ENCODE measurements around the gene ARFGAP3.

ARFGAP3 gene

GRCh38 chr22:42856865-42857704 is at the start of gene ARFGAP3:
Gene ARFGAP3, minus strand, starts transcription at chr22:42857273. Its CDS starts 91 bp downstream, at chr22:42857182.
- TF ChIP-seq CTCF (IDR thresholded peaks at IDR 0.05; ENCODE audit: low read depth, low read length) (no peak), MYC (IDR thresholded peaks at IDR 0.05; ENCODE audit: low read depth, low read length) (0 out of 2 replicates have a peak, but pooled peaks have one; percentile 44), MAX (IDR thresholded peaks at IDR 0.05; ENCODE audit: low read depth, low read length) (peak; percentile 88)
- peak; percentile 91 for DNase-seq (ENCODE audit: low read depth)

GRCh38 chr22:42905702-42906183 is 48.7 kb upstream of the ARFGAP3 start:
- no peak overlapping the region for H3K4me3 ChIP-seq (ENCODE audit: low read depth, low read length)
- no peak for TF ChIP-seq POLR2A (IDR thresholded peaks at IDR 0.05; ENCODE audit: extremely low read depth, insufficient read length)
- TF ChIP-seq MYC (IDR thresholded peaks at IDR 0.05; ENCODE audit: low read depth, low read length) = no peak
- TF ChIP-seq CTCF (IDR thresholded peaks at IDR 0.05; ENCODE audit: low read depth, low read length) = no peak
- no peak for TF ChIP-seq MAX (IDR thresholded peaks at IDR 0.05; ENCODE audit: low read depth, low read length)
- DNase-seq (ENCODE audit: low read depth) = no peak

More at GRCh38 chr22:42856865-42857704, at the start of gene ARFGAP3:
- H3K4me3 ChIP-seq (ENCODE audit: low read depth, low read length) = peak within 1 kb of the TSS; percentile 73

- H3K4me3 ChIP-seq (ENCODE audit: low read depth, low read length) = no peak overlapping the region
- no peak for DNase-seq (ENCODE audit: low read depth)
- TF ChIP-seq CTCF (IDR thresholded peaks at IDR 0.05; ENCODE audit: low read depth, low read length) = no peak
- TF ChIP-seq MYC (IDR thresholded peaks at IDR 0.05; ENCODE audit: low read depth, low read length) = no peak
- TF ChIP-seq POLR2A (IDR thresholded peaks at IDR 0.05; ENCODE audit: extremely low read depth, insufficient read length) = no peak
- no peak for TF ChIP-seq MAX (IDR thresholded peaks at IDR 0.05; ENCODE audit: low read depth, low read length)
Measured at GRCh38 chr22:42905217-42905616, 48.1 kb upstream of the ARFGAP3 start.

GRCh38 chr22:42904050-42904449 is 47.0 kb upstream of the ARFGAP3 start:
- no peak overlapping the region for H3K4me3 ChIP-seq (ENCODE audit: low read depth, low read length)
- DNase-seq (ENCODE audit: low read depth) = no peak
- no peak for TF ChIP-seq CTCF (IDR thresholded peaks at IDR 0.05; ENCODE audit: low read depth, low read length)
- no peak for TF ChIP-seq MAX (IDR thresholded peaks at IDR 0.05; ENCODE audit: low read depth, low read length)
- TF ChIP-seq POLR2A (IDR thresholded peaks at IDR 0.05; ENCODE audit: extremely low read depth, insufficient read length) = no peak
- no peak for TF ChIP-seq MYC (IDR thresholded peaks at IDR 0.05; ENCODE audit: low read depth, low read length)

GRCh38 chr22:42902875-42903510 is 45.9 kb upstream of the ARFGAP3 start:
- H3K4me3 ChIP-seq (ENCODE audit: low read depth, low read length) = no peak overlapping the region
- TF ChIP-seq MYC (IDR thresholded peaks at IDR 0.05; ENCODE audit: low read depth, low read length) = no peak
- no peak for TF ChIP-seq CTCF (IDR thresholded peaks at IDR 0.05; ENCODE audit: low read depth, low read length)
- TF ChIP-seq MAX (IDR thresholded peaks at IDR 0.05; ENCODE audit: low read depth, low read length) = no peak
- TF ChIP-seq POLR2A (IDR thresholded peaks at IDR 0.05; ENCODE audit: extremely low read depth, insufficient read length) = no peak
- DNase-seq (ENCODE audit: low read depth) = no peak

Measured in NB4 (cell line).